ENCODE data around the gene CAMK2N1.

- no peak for TF ChIP-seq POLR2AphosphoS5 (IDR thresholded peaks at IDR 0.05)
- TF ChIP-seq CTCF (IDR thresholded peaks at IDR 0.05; ENCODE audit: poor library complexity, severe bottlenecking), result no peak
Observed at GRCh38 chr1:20470194-20470593, 15.8 kb downstream of the CAMK2N1 start.
